Hepatocyte (in vitro differentiated cells): Measurements from ENCODE around the gene APOL1.

Experiments used
- EZH2 ChIP-seq: fragments of 200-600 bp; sonication (generic); IDR thresholded peaks from 2 replicates; pipeline ENCODE4 v1.6.1; 2016; ENCODE audit warnings: antibody characterized with exemption, mild to moderate bottlenecking, borderline replicate concordance
- TF ChIP-seq, protein P1 (sequence below): fragments of 200-600 bp; sonication (generic); IDR thresholded peaks from 2 replicates; pipeline ENCODE4 v1.5.1; 2016; ENCODE audit warnings: antibody characterized with exemption, mild to moderate bottlenecking; ENCODE audit not compliant: poor library complexity

DNA sequence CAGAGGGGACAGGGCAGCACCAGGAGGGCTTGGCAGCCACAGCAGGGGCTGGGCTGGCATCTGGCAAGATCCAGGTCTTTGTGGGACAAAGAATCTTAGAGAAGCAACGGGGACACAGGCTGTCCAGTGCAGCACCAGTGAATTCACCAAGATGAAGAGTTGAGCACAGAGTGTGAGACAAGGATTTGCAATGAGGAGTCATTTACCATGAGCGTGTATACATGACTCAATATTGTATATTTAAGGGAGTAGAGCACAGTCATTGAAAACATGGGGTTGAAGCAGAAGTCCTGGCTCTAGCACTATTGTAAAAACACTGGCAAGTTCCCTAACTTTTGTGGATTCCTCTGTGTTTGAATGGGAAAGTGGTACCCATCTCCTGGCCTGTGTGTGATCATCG lies 3.5 kb downstream of the APOL1 start:
- TF ChIP-seq, protein P1, sequence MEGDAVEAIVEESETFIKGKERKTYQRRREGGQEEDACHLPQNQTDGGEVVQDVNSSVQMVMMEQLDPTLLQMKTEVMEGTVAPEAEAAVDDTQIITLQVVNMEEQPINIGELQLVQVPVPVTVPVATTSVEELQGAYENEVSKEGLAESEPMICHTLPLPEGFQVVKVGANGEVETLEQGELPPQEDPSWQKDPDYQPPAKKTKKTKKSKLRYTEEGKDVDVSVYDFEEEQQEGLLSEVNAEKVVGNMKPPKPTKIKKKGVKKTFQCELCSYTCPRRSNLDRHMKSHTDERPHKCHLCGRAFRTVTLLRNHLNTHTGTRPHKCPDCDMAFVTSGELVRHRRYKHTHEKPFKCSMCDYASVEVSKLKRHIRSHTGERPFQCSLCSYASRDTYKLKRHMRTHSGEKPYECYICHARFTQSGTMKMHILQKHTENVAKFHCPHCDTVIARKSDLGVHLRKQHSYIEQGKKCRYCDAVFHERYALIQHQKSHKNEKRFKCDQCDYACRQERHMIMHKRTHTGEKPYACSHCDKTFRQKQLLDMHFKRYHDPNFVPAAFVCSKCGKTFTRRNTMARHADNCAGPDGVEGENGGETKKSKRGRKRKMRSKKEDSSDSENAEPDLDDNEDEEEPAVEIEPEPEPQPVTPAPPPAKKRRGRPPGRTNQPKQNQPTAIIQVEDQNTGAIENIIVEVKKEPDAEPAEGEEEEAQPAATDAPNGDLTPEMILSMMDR: no peak
- no peak for TF ChIP-seq EZH2
